K562 (cell line): ENCODE results near the gene ESAM. TPM values are rescaled to one million over a fixed set of nuclear protein-coding genes. Genes with fewer than 3 reads are reported as not detected.

Experiments
- ATAC-seq: fragments of 200-7000 bp; cut with Tn5 transposase; 3 replicates; pipeline ENCODE4 v1.9.1; 2020; ENCODE audit warnings: moderate library complexity
- BruUV-seq: library from RNA; stranded (reverse); fragments of 400-500 nt; replicated peaks from 2 replicates; lab custom pipeline; 2021; lab: Mats Ljungman, UMichigan
- CTCF ChIA-PET: fragments of 300-600 bp; formaldehyde crosslinking; extraction: SDS; loops from one replicate; lab custom pipeline; 2021; ENCODE audit warnings: low intra/inter-chr PET ratio; lab: Yijun Ruan, JAX
- POLR2A ChIA-PET: fragments of 300-600, 350-650 bp; sonication (Branson Sonifier 250); formaldehyde crosslinking; extraction: SDS; loops from one replicate; lab custom pipeline; 2021; ENCODE audit warnings: antibody characterized with exemption, inconsistent platforms; lab: Yijun Ruan, JAX
- DNase-seq, 4 experiments: peaks; one replicate each; pipeline versions ENCODE4 v3.0.0 to v3.0.0-alpha.2; 2011 to 2018; ENCODE audit warnings: low spot score in 3 of 4, mixed read lengths in 3 of 4; ENCODE audit errors: extremely low read depth in 1 of 4
- FAIRE-seq: peaks from 2 replicates; lab custom pipeline; 2011; peaks lifted over from hg19 to GRCh38; lab: Jason Lieb, UNC
- H2AFZ ChIP-seq: 2 replicates; pipeline ENCODE4 v1.6.0; 2011; ENCODE audit warnings: low read depth, low read length, control low read depth, inconsistent platforms
- H3K27ac ChIP-seq: fragments of 200-600 bp; 3 replicates; pipeline ENCODE4 v1.8.0; 2011; ENCODE audit warnings: low read depth, mild to moderate bottlenecking, control low read depth, inconsistent platforms, low read length, moderate library complexity, mixed read lengths; ENCODE audit errors: extremely low read depth
- H3K27me3 ChIP-seq, 2 experiments: fragments of 300-600 bp in 1 of 2; 2 replicates in 1 of 2; 3 replicates in 1 of 2; pipeline versions ENCODE4 v1.6.0 to v1.8.0; 2011; ENCODE audit warnings: inconsistent platforms in 2 of 2, low read length in 2 of 2, mild to moderate bottlenecking in 1 of 2, mixed read lengths in 1 of 2, moderate library complexity in 1 of 2; ENCODE audit not compliant: control insufficient read depth in 2 of 2, insufficient read depth in 2 of 2
- H3K36me3 ChIP-seq: fragments of 300-600 bp; 3 replicates; pipeline ENCODE4 v1.8.0; 2011; ENCODE audit warnings: mild to moderate bottlenecking, low read length, inconsistent platforms; ENCODE audit not compliant: control insufficient read depth, insufficient read depth
- H3K4me1 ChIP-seq, 2 experiments: fragments of 200-600 bp in 1 of 2; replicated peaks in 1 of 2; 2 replicates in 1 of 2; 3 replicates in 1 of 2; pipeline versions ENCODE4 v1.5.1 to v1.8.0; 2011; ENCODE audit warnings: inconsistent platforms in 2 of 2, low read length in 2 of 2, mild to moderate bottlenecking in 1 of 2, mixed read lengths in 1 of 2, moderate library complexity in 1 of 2; ENCODE audit not compliant: control insufficient read depth in 2 of 2, insufficient read depth in 2 of 2
- H3K4me2 ChIP-seq: 2 replicates; pipeline ENCODE4 v1.6.1; 2011; ENCODE audit warnings: low read length, control low read depth, inconsistent platforms, mixed read lengths; ENCODE audit not compliant: insufficient read depth
- H3K4me3 ChIP-seq: fragments of 200-600 bp; sonication (generic), shearing (Covaris generic); 2 replicates; pipeline ENCODE4 v1.5.1; 2016; ENCODE audit warnings: control low read depth, inconsistent platforms
- H3K79me2 ChIP-seq: fragments of 200-600 bp; 3 replicates; pipeline ENCODE4 v1.8.0; 2011; ENCODE audit warnings: low read length, inconsistent platforms; ENCODE audit not compliant: control insufficient read depth, insufficient read depth
- H3K9ac ChIP-seq, 2 experiments: 2 replicates each; pipeline versions ENCODE4 v1.6.0 to v1.6.1; 2011; ENCODE audit warnings: low read depth in 2 of 2, low read length in 2 of 2, control low read depth in 1 of 2, inconsistent platforms in 1 of 2, mild to moderate bottlenecking in 1 of 2, mixed read lengths in 1 of 2; ENCODE audit not compliant: insufficient read depth in 1 of 2
- H3K9me1 ChIP-seq: one replicate; pipeline ENCODE4 v1.6.0; 2011; ENCODE audit warnings: inconsistent platforms, mild to moderate bottlenecking, low read length, moderate library complexity; ENCODE audit not compliant: control insufficient read depth, insufficient read depth
- H3K9me3 ChIP-seq: replicated peaks from 2 replicates; pipeline ENCODE4 v1.5.1; 2011; ENCODE audit warnings: low read depth, low read length, inconsistent platforms; ENCODE audit not compliant: control insufficient read depth, insufficient read depth
- H4K20me1 ChIP-seq: replicated peaks from 2 replicates; pipeline ENCODE4 v1.6.1; 2011; ENCODE audit warnings: low read length, inconsistent platforms, mixed read lengths; ENCODE audit not compliant: control insufficient read depth, insufficient read depth
- ATF1 ChIP-seq, 2 experiments: fragments of 450-650 bp in 1 of 2; IDR thresholded peaks; 2 replicates each; pipeline ENCODE4 v1.6.1; 2016; ENCODE audit warnings: missing compliant biosample characterization in 1 of 2, missing genetic modification characterization in 1 of 2
- NCOA2 ChIP-seq, 2 experiments: fragments of 450-650 bp; IDR thresholded peaks; 2 replicates each; pipeline ENCODE4 v1.6.1; 2018; ENCODE audit warnings: mild to moderate bottlenecking in 2 of 2, moderate library complexity in 1 of 2; ENCODE audit not compliant: partially characterized antibody in 2 of 2
- WGBS: fragments of 100-300 bp; shearing (Covaris generic); methylation state at CpG from one replicate; pipeline ENCODE4 v1.1.6; 2016; ENCODE audit warnings: low coverage, mixed read lengths; ENCODE audit not compliant: insufficient coverage; ENCODE audit errors: missing lambda C conversion rate; 5-methylcytosine and 5-hydroxymethylcytosine counted together
- in situ Hi-C: fragments of 300-500 bp; cut with MboI; formaldehyde crosslinking; loops from 4 replicates; pipeline ENCODE4 v1.15.0; 2018; ENCODE audit warnings: inconsistent platforms, mixed read lengths
- intact Hi-C: fragments of 100-400 bp; cut with micrococcal nuclease; formaldehyde crosslinking; loops from 2 replicates; pipeline ENCODE4 v1.14.2; 2022
- polyA plus RNA-seq, 8 experiments: library from polyadenylated mRNA; depleted of rRNA in 4 of 8; stranded (reverse) in 5 of 8; unstranded in 3 of 8; fragments of >200 nt; fragmentation: Nextera tagmentation in 2 of 8; fragmentation: Illumina TruSeq in 1 of 8; extraction: Ambion mirVana in 2 of 8; extraction: Trizol in 1 of 8; gene quantifications; 2 replicates each; pipeline versions ENCODE4 v1.2.1 to v1.2.3, GENCODE V29; 2011 to 2014; ENCODE audit warnings: inconsistent platforms in 1 of 8, missing spikeins in 1 of 8
- total RNA-seq, 7 experiments: library from RNA; depleted of rRNA in 6 of 7; stranded (reverse); fragments of >200 nt in 6 of 7; fragmentation: Illumina TruSeq in 2 of 7; extraction: Trizol in 2 of 7; gene quantifications; 2 replicates each; pipeline versions ENCODE4 v1.2.1 to v1.2.3, GENCODE V29; 2011 to 2021; ENCODE audit warnings: low replicate concordance in 1 of 7

ESAM gene
- total and polyA plus RNA-seq, 9 of the 15 experiments (the other 6 are each of a cell fraction or from before 2014, with no cell fraction given) = 0.06 to 1.5 (median 0.22) TPM

DNA sequence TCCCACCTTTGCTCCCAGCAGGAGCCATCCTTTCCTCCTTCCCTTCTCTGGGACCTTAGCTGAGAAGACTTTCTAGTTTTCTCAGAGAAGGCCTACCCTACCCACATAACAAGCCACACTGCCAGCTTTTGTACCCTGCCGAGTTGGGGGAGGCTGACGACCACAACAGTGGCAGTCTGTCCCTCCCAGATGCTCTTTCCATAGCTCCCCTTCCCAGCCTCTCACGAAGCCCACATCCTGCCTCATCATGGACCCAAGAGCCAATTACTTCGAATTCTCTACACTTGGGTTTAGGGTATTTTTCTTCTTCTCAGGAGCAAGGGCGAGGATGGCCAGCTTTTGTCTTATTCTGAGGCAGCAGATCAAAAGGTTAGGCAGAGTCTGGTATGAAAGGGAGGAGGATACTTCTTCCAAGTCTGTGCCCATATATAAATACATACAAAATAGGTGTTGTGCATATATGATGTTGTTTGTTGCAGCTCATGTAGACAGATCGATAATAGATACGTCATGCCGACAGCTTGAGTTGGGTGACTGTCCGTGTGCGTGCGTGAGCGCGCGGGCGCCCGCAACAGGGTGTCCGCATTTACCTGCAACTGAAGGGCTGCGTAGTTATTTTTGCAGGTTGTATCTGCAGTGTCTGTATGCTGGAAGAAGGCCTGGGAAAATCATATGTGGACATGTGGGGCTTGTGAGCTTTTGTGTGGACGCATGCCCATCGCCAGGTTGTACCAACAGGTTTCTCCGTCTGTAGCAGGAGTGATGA is 23.2 kb downstream of the ESAM start:
- peak overlapping the region; percentile 87; the same call in 1 of the 2 replicates for H3K4me2 ChIP-seq
- intact Hi-C loops = no loop called here
- 55% methylated on average over 21 of the region's 21 CpGs for WGBS
- TF ChIP-seq ATF1 (CRISPR knock-in tag; IDR thresholded peaks at IDR 0.05) (no peak), ATF1 (tag; IDR thresholded peaks at IDR 0.05) (0 out of 2 replicates have a peak, but pooled peaks have one; percentile 13), NCOA2 (IDR thresholded peaks at IDR 0.05; ENCODE audit: partially characterized antibody in 2 of 2) (no peak)
- TF ChIP-seq, all 486 proteins: peak for 1
- BruUV-seq = no TSS peak
- 0 out of 2 replicates have a peak, but pooled peaks cover 9% of the 10 kb centered on the region for H4K20me1 ChIP-seq
- ATAC-seq (no peak), DNase-seq (no peak), FAIRE-seq (no peak)
- no peaks in the 10 kb centered on the region for H3K9me3 ChIP-seq
- in situ Hi-C loops = no loop called here
- H3K4me1 ChIP-seq = peaks cover 14 to 17% of the 10 kb centered on the region in 2 experiments; a peak in 4 of 5 replicates
- ChIA-PET CTCF (no interaction called here), POLR2A (interaction anchor here (1.0 kb wide), 1 partner anchor 19 kb away, joined by 3 read pairs; no protein-coding TSS in a partner anchor)
- H3K9me1 ChIP-seq = no peaks in the 10 kb centered on the region
- no peak overlapping the region for H3K27ac ChIP-seq
- H3K4me3 ChIP-seq = no peak overlapping the region
- H3K79me2 ChIP-seq = no peaks in the 10 kb centered on the region
- no peak overlapping the region for H3K9ac ChIP-seq
- H3K36me3 ChIP-seq = no peaks in the 10 kb centered on the region
- peaks cover 13 to 50% of the 10 kb centered on the region in 2 experiments for H3K27me3 ChIP-seq
- H2AFZ ChIP-seq = peak overlapping the region; percentile 79; the same call in 1 of the 2 replicates
